BE2C (cell line): ENCODE data around the gene DNAH12.
A peak's percentile ranks its signal among the peaks of the same experiment; 100 is the strongest.
"Not testable (repeated sequence)": the region's sequence is repeated elsewhere in the genome, so short reads cannot be mapped to it uniquely, and the experiment has no call there.

Source experiments
- DNase-seq: peaks from one replicate; pipeline ENCODE4 v3.0.0-alpha.2; 2020
- H3K27me3 ChIP-seq: fragments of 250-450 bp; sonication (Bioruptor Pico); 2 replicates; pipeline ENCODE4 v1.5.1; 2020; ENCODE audit warnings: mild to moderate bottlenecking
- H3K36me3 ChIP-seq: fragments of 250-450 bp; sonication (Bioruptor Pico); 2 replicates; pipeline ENCODE4 v1.5.1; 2020; ENCODE audit warnings: mild to moderate bottlenecking
- H3K4me1 ChIP-seq: fragments of 250-450 bp; sonication (Bioruptor Pico); 2 replicates; pipeline ENCODE4 v1.5.1; 2020
- H3K4me3 ChIP-seq: 2 replicates; pipeline ENCODE4 v1.5.1; 2011; ENCODE audit warnings: low read depth, low read length
- H3K9me3 ChIP-seq: fragments of 250-450 bp; sonication (Bioruptor Pico); 2 replicates; pipeline ENCODE4 v1.5.1; 2020
- TF ChIP-seq, protein P1 (sequence below): IDR thresholded peaks from 2 replicates; pipeline ENCODE4 v1.5.1; 2012; ENCODE audit warnings: mild to moderate bottlenecking, low read depth, low read length

The DNAH12 gene

DNA sequence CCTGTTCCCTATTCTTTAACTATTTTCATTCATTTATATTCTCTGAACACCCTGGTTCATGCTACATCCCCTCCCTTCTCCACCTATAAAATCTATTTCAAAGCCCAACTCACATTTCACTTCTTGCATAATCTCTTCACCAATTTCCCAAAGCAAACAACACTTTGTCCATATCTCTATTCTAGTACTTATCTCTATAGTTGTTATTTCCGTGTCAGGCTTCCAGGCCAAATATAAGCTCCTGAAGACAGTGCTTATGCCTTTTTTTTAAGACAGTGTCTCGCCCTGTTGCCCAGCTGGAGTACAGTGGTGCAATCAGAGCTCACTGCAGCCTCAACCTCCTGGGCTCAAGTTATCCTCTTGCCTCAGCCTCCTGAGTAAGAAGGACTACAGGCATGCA is 43.6 kb downstream of the DNAH12 start:
- H3K9me3 ChIP-seq = no peaks in the 10 kb centered on the region
- H3K27me3 ChIP-seq = no peaks in the 10 kb centered on the region
- TF ChIP-seq, protein P1, sequence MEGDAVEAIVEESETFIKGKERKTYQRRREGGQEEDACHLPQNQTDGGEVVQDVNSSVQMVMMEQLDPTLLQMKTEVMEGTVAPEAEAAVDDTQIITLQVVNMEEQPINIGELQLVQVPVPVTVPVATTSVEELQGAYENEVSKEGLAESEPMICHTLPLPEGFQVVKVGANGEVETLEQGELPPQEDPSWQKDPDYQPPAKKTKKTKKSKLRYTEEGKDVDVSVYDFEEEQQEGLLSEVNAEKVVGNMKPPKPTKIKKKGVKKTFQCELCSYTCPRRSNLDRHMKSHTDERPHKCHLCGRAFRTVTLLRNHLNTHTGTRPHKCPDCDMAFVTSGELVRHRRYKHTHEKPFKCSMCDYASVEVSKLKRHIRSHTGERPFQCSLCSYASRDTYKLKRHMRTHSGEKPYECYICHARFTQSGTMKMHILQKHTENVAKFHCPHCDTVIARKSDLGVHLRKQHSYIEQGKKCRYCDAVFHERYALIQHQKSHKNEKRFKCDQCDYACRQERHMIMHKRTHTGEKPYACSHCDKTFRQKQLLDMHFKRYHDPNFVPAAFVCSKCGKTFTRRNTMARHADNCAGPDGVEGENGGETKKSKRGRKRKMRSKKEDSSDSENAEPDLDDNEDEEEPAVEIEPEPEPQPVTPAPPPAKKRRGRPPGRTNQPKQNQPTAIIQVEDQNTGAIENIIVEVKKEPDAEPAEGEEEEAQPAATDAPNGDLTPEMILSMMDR = no peak
- H3K4me3 ChIP-seq = no peak overlapping the region
- no peaks in the 10 kb centered on the region for H3K36me3 ChIP-seq
- no peaks in the 10 kb centered on the region for H3K4me1 ChIP-seq
- no peak for DNase-seq

DNA sequence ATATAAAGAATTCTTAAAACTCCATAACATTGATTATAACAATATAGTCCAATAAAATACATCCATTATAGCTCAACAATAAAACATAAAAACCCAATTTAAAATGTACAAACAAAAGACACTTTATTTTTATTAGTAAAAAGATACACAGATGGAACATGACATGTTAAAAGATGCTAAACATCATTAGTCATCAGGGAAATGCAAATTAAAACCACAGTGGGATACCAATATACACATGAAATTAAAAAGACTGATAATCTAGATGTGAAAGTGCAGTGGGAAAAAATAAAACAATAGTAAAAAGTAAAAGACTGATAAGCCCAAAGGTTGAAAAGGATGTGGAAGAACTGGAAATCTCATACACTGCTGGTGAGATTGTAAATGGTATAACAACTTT is 46.2 kb downstream of the DNAH12 start:
- H3K27me3 ChIP-seq = no peaks in the 10 kb centered on the region
- H3K36me3 ChIP-seq = no peaks in the 10 kb centered on the region
- no peaks in the 10 kb centered on the region for H3K4me1 ChIP-seq
- no peak overlapping the region for H3K4me3 ChIP-seq
- TF ChIP-seq, protein P1 = no peak
- no peak for DNase-seq
- no peaks in the 10 kb centered on the region for H3K9me3 ChIP-seq

DNA sequence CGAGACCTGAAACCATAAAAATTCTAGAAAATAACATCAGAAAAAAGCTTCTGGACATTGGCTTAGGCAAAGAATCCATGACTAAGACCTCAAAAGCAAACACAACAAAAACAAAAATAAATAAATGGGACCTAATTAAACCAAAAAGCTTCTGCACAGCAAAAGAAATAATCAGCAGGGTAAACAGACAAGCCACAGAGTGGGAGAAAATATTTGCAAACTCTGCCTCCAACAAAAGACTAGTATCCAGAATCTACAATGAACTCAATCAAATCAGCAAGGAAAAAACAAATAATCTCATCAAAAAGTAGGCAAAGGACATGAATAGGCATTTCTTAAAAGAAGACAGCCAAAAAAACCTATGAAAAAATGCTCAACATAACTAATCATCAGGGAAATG is 59.6 kb downstream of the DNAH12 start:
- H3K9me3 ChIP-seq = no peaks in the 10 kb centered on the region
- H3K36me3 ChIP-seq = no peaks in the 10 kb centered on the region
- no peak overlapping the region for H3K4me3 ChIP-seq
- DNase-seq = no peak
- no peaks in the 10 kb centered on the region for H3K4me1 ChIP-seq
- H3K27me3 ChIP-seq = no peaks in the 10 kb centered on the region
- TF ChIP-seq, protein P1 = no peak

DNA sequence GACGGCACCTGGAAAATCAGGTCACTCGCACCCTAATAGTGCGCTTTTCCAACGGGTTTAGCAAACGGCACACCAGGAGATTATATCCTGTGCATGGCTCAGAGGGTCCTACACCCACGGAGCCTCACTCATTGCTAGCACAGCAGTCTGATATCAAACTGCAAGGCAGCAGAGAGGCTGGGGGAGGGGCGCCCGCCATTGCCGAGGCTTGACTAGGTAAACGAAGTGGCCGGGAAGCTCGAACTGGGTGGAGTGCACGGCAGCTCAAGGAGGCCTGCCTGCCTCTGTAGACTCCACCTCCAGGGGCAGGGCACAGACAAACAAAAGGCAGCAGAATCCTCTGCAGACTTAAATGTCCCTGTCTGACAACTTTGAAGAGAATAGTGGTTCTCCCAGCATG is 67.0 kb downstream of the DNAH12 start:
- DNase-seq, H3K4me3 ChIP-seq, H3K36me3 ChIP-seq, H3K4me1 ChIP-seq, H3K27me3 ChIP-seq, H3K9me3 ChIP-seq: not testable (repeated sequence)

DNA sequence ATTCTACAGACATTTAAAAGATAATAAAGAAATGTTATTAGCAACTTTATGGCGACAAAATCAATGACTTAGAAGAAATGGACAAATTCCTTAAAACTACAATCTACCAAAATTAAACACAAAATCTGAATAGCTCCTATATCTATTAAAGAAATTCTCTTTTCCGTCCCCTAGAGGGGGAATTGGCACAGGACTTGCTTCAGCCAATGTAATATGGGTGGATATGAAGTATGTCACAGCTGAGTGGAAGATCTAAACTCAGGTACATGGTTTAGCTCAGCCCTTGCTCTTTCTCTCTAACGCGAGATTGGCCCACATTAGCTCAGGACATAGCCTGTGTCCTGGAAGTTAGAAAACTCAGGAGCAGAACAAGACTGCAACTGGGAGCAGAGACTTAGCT is 79.3 kb downstream of the DNAH12 start:
- TF ChIP-seq, protein P1 = 0 out of 2 replicates have a peak, but pooled peaks have one; percentile 1
- Histone ChIP-seq H3K27me3 (no peaks in the 10 kb centered on the region), H3K4me3 (no peak overlapping the region), H3K36me3 (no peaks in the 10 kb centered on the region), H3K4me1 (no peaks in the 10 kb centered on the region), H3K9me3 (no peaks in the 10 kb centered on the region)
- DNase-seq = no peak

DNA sequence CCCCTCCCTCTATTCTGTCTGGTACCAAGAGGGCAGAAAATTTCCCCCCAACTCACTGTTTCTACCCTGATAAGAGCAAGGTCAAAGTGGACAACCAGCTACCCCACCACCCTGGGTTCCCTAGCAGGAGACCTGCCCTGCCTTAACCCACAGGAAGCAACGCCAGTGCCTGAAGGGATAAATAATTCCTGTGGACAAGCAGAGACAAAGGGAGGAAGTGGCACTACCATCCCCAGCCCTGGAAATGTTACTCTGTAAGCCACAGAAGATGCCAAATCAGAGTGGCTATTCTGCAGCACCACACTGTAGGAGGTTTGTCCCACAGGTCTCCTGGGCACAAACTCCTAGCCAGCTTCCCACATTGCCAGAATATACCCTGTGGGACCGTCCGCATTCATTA is 80.1 kb downstream of the DNAH12 start:
- H3K4me1 ChIP-seq = no peaks in the 10 kb centered on the region
- no peaks in the 10 kb centered on the region for H3K36me3 ChIP-seq
- no peaks in the 10 kb centered on the region for H3K9me3 ChIP-seq
- TF ChIP-seq, protein P1 = no peak
- no peak for DNase-seq
- H3K27me3 ChIP-seq = no peaks in the 10 kb centered on the region
- no peak overlapping the region for H3K4me3 ChIP-seq
